SK-N-DZ (cell line): ENCODE data around the gene ASS1.

Experiments used
- DNase-seq: peaks from one replicate; pipeline ENCODE4 v3.0.0-alpha.2; 2015; ENCODE audit warnings: low spot score

ASS1 gene

DNA sequence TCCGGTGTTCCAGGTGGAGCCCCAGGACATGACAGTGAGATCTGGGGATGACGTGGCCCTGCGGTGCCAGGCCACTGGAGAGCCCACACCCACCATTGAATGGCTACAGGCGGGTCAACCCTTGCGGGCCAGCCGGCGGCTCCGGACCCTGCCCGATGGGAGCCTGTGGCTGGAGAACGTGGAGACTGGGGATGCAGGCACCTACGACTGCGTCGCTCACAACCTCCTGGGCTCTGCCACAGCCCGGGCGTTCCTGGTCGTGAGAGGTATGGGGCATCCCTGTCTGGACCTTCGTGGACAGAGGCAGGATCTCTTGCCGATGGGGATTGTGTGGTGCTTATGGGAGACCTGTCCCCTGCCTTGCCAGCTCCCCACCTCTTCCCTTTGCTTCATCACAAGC lies 26.0 kb upstream of the ASS1 start:
- DNase-seq, result no peak

- no peak for DNase-seq
Measured at GRCh38 chr9:130419521-130420035, 25.2 kb upstream of the ASS1 start.

DNA sequence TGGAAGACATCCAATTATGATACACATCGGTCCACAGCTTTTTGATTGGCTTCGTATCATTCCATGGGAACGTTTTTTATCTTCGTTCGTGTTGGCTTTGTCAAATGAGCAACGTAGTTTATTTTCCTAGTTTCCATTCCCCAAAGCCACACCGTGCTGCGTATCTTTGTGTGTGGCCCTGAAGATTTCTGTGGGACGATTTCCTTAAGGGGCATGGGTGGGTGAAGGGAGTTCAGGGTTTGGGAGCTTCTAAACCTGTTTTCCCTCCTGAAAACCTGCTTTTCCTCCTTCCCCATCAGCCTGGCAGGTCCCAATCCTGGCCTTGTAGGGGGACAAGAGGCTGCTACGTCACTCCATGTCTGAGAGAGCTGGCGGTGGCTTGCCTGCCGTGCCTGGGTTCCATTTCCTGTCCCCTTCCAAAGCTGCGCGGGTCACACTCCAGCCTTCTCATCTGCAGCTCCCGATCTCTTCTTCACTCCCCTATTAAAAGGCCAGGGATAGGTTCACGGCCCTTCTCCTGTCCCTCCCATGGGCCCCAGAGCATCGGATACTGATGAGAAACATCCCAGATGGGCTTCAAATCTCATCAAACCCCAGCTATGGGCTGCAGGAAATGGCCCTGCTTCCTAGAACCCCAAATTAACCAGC lies 23.5 kb upstream of the ASS1 start:
- no peak for DNase-seq

GRCh38 chr9:130421802-130422276 lies 22.9 kb upstream of the ASS1 start:
- peak; percentile 98 for DNase-seq

DNA sequence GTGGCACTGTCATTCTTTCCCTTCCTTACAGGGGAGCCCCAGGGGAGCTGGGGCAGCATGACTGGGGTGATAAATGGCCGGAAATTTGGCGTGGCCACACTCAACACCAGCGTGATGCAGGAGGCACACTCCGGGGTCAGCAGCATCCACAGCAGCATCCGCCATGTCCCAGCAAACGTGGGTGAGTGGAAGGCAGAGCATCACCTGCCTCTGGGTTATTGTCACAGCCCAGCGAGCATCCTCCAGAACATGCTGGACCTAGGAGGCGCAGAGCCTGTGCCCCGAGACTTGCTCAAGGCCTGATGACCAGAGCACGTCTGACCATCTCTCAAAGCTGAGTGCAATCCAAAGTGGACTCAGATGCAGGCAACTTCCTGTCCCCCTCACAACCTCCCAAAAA lies 22.2 kb upstream of the ASS1 start:
- DNase-seq, result no peak

- peak; percentile 84 for DNase-seq
Measured at GRCh38 chr9:130423272-130423671, 21.5 kb upstream of the ASS1 start.

GRCh38 chr9:130424595-130425454 lies 19.9 kb upstream of the ASS1 start:
- no peak for DNase-seq

- DNase-seq, result no peak
Measured at GRCh38 chr9:130425741-130426466, 18.9 kb upstream of the ASS1 start.

DNA sequence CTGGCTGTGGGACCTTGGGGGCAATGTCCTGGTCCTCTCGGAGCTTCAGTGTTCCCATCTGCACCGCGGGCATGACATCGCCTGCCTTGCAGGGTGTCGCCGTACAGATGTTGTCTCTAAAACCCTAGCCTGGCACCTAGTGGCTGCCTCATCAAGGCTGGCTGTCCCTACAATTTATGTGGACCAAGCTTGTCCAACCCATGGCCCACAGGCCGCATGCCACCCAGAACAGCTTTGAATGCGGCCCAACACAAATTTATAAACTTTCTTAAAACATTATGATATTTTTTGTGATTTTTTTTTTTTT lies 18.3 kb upstream of the ASS1 start:
- DNase-seq, result no peak

DNA sequence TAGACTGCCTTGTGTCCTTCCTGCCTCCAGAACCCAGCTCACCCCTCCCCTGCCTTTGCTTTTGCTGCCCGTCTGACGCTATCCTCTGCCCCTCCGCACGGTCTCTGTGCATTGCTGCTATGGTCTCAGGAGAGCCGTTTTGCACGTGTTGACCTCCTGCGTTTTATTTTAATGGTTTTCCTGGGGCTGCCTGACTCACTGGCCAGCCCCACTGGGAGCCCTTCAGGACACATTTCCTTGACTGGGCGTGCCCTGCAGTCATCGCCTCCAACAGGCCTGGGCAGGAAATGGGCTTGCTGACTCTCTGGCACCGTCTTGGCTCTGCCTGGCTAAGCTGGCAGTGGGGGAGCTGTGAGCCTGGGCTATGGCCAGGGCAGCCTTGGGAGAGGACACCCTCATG lies 17.9 kb upstream of the ASS1 start:
- no peak for DNase-seq

GRCh38 chr9:130427326-130427725 lies 17.4 kb upstream of the ASS1 start:
- no peak for DNase-seq

DNA sequence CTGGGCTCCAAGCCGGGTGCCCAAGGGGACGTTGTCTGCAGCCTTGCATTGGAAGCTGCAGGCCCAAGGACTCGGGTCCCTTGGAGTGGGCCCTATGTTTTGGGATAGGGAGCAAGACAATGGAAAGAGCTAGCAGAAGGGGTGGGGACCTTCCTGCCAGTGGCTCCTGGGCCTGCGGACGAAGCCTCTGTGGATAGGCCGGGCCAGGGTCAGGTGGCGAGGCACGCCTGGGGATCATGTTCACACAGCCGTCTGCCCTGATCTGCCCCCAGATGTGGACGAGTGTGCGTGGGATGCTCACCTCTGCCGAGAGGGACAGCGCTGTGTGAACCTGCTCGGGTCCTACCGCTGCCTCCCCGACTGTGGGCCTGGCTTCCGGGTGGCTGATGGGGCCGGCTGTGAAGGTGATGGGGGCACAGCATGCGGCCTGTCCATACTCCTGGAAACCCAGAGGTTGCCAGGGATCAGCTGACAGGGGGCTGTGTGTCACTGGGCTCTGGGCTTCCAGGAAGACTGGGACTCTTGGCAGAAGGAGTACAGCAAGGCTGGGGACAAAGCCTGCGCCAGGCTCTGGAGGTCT lies 16.6 kb upstream of the ASS1 start:
- no peak for DNase-seq

DNA sequence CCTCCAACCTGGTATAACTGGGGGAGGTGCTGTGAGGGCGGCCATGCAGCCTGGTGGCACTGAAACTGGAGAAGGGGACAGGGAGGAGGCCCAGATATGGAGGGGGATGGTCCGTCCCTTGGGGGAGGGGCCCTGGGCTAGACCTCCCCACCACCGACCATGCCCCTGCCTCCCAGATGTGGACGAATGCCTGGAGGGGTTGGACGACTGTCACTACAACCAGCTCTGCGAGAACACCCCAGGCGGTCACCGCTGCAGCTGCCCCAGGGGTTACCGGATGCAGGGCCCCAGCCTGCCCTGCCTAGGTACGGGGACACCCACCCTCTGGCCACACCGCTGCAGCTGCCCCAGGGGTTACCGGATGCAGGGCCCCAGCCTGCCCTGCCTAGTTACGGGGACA lies 15.4 kb upstream of the ASS1 start:
- no peak for DNase-seq

DNA sequence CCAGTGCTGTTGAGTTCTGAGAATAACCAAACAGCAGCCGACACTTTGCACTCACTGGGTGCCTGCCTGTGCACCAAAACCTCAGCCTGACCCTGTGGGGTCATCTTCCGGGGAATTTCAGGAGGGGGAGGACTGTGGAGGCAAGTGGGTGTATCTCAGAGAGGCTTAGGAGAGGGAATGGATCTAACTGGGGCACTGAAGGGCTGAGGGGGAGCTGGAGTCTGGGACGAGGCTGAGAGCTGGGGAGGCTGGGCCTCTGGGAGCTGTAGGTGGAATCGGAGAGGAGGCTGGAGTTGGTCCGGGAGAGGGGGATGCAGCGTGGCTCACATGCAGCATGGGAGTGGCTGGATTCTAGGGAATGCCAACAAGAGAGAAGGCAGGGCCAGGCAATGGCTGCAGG lies 14.9 kb upstream of the ASS1 start:
- no peak for DNase-seq

GRCh38 chr9:130430232-130430631 lies 14.5 kb upstream of the ASS1 start:
- no peak for DNase-seq

DNA sequence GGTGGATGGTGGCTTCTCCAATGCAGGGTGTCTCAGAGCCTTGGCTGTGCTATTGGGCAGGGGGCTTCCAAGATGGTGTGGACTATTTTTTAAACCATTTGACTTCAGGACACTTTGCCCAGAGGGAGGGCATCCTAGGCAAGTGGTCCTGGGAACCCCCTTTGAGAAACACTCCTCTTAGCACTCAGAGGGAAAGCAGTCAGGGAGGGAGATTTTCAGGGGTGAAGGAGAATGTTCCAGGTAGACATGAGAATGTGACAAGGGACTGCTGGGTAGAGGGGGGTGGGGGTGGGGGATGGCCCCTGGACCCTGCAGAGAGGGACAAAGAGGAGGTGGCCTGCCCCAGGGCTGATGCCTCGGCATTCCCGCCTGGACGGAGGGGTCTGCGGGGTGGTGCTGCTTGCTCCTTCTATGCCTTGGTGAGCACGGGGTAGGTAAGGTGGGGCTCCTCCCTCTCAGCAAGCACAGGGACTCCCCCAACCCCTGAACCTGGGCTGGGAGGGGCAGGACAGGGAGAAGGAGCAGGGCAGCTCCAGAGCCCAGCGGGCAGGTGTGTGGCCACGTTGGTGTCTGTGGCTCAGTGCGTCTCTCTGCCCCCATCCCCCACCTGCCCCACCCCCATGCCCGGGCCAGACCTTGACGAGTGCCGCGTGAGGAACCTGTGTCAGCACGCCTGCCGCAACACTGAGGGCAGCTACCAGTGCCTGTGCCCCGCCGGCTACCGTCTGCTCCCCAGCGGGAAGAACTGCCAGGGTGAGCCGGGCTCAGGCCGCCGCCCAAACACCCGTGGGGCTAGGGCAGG lies 13.8 kb upstream of the ASS1 start:
- no peak for DNase-seq

- DNase-seq, result no peak
Measured at GRCh38 chr9:130431536-130432303, 13.0 kb upstream of the ASS1 start.

- no peak for DNase-seq
Measured at GRCh38 chr9:130432362-130432761, 12.4 kb upstream of the ASS1 start.

GRCh38 chr9:130432796-130433167 lies 12.0 kb upstream of the ASS1 start:
- DNase-seq, result no peak

- DNase-seq, result no peak
Measured at GRCh38 chr9:130433168-130433946, 11.4 kb upstream of the ASS1 start.
